Panc1 (cell line): ENCODE results near the gene AHDC1.

Source experiments
- POLR2AphosphoS5 ChIP-seq: IDR thresholded peaks from 2 replicates; pipeline ENCODE4 v1.6.1; 2012; ENCODE audit warnings: mild to moderate bottlenecking, low read depth, low read length, moderate library complexity
- TF ChIP-seq, protein P1 (sequence below): fragments of 450-650 bp; IDR thresholded peaks from 2 replicates; pipeline ENCODE4 v1.5.1; 2017; ENCODE audit warnings: mild to moderate bottlenecking
- TF ChIP-seq, protein P2 (sequence below), 2 experiments: IDR thresholded peaks; 2 replicates each; pipeline ENCODE4 v1.6.1; 2011 to 2012; ENCODE audit warnings: low read depth in 2 of 2, control low read depth in 1 of 2, low read length in 1 of 2, mild to moderate bottlenecking in 1 of 2, moderate library complexity in 1 of 2; ENCODE audit not compliant: insufficient read depth in 1 of 2

DNA sequence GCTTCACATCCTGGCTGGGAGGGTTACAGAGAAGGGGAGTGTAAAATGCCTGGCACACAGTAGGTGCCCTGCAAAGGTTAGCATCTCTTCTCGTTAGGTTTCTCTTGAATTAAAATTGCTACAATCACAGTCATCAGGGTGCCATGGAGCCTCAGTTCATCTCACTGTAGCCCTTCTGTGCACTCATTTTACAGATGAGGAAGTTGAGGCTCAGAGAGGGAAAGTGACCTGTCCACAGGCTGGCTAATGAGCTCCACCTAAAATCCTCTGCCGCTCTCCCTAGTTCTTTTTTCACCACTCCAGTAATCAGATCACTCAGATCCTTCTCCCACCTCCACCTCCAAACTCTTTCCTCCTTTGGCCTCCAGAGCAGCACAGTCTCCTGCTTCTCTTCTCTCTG is 13.5 kb upstream of the AHDC1 start:
- TF ChIP-seq POLR2AphosphoS5: no peak
- TF ChIP-seq, protein P1, sequence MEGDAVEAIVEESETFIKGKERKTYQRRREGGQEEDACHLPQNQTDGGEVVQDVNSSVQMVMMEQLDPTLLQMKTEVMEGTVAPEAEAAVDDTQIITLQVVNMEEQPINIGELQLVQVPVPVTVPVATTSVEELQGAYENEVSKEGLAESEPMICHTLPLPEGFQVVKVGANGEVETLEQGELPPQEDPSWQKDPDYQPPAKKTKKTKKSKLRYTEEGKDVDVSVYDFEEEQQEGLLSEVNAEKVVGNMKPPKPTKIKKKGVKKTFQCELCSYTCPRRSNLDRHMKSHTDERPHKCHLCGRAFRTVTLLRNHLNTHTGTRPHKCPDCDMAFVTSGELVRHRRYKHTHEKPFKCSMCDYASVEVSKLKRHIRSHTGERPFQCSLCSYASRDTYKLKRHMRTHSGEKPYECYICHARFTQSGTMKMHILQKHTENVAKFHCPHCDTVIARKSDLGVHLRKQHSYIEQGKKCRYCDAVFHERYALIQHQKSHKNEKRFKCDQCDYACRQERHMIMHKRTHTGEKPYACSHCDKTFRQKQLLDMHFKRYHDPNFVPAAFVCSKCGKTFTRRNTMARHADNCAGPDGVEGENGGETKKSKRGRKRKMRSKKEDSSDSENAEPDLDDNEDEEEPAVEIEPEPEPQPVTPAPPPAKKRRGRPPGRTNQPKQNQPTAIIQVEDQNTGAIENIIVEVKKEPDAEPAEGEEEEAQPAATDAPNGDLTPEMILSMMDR: no peak
- TF ChIP-seq, protein P2, sequence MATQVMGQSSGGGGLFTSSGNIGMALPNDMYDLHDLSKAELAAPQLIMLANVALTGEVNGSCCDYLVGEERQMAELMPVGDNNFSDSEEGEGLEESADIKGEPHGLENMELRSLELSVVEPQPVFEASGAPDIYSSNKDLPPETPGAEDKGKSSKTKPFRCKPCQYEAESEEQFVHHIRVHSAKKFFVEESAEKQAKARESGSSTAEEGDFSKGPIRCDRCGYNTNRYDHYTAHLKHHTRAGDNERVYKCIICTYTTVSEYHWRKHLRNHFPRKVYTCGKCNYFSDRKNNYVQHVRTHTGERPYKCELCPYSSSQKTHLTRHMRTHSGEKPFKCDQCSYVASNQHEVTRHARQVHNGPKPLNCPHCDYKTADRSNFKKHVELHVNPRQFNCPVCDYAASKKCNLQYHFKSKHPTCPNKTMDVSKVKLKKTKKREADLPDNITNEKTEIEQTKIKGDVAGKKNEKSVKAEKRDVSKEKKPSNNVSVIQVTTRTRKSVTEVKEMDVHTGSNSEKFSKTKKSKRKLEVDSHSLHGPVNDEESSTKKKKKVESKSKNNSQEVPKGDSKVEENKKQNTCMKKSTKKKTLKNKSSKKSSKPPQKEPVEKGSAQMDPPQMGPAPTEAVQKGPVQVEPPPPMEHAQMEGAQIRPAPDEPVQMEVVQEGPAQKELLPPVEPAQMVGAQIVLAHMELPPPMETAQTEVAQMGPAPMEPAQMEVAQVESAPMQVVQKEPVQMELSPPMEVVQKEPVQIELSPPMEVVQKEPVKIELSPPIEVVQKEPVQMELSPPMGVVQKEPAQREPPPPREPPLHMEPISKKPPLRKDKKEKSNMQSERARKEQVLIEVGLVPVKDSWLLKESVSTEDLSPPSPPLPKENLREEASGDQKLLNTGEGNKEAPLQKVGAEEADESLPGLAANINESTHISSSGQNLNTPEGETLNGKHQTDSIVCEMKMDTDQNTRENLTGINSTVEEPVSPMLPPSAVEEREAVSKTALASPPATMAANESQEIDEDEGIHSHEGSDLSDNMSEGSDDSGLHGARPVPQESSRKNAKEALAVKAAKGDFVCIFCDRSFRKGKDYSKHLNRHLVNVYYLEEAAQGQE (IDR thresholded peaks at IDR 0.05; ENCODE audit: insufficient read depth in 1 of 2, low read depth in 2 of 2, low read length in 1 of 2): no peak
